Measurements from ENCODE around the gene HOXD11. TPM values are rescaled to one million over a fixed set of nuclear protein-coding genes. Genes with fewer than 3 reads are reported as not detected.

Gene HOXD11
- total RNA-seq, 2 donors from 2014 or later = 0.25 to 1.6 TPM

DNA sequence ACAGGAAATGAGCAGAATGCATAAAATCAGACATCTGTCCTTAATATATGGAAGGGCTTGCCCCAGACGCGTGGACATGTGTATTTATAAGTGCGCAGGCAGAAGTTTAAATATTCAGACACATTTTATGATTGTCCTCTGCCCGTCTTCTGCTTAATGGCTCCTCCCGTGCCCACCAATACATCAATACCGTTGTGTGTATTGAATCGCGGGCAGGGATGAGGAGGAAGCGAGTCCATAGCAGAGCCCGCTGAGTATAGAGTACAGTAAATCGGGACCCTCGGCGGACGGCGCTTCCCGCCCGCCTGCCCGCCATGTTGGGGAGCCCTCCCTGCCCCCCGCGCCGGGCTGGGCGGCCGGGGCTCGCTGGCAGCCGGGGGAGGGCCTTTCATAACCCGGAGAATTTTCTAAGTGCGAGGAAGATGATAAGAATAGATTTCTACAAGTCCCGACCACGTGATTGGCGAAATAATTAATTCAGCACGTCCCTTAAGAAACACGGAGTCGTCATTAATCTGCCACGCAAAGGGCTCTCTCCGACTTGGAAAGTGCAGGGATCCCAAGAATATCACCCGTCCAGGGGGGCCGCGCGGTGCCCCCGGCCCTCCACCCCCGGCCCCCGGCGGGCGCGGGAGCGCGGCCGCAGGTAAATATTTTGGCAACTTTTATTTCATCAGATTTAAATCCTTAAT lies 49.9 kb downstream of the HOXD11 start, which contains the start of gene HOXD3:
TSS of gene HOXD3 (plus strand) at position 501 of the 692 bp plus-strand sequence. CDS start 11,808 bp downstream, outside the sequence.
- H3K9me3 ChIP-seq = no peaks in the 10 kb centered on the region
- H3K9ac ChIP-seq (ENCODE audit: low read depth in 2 of 2, low read length in 2 of 2) = peak within 1 kb of the TSS; percentile 48 to 50
- H3K27me3 ChIP-seq = peaks cover 22% of the 10 kb centered on the region
- TF ChIP-seq, protein P1, sequence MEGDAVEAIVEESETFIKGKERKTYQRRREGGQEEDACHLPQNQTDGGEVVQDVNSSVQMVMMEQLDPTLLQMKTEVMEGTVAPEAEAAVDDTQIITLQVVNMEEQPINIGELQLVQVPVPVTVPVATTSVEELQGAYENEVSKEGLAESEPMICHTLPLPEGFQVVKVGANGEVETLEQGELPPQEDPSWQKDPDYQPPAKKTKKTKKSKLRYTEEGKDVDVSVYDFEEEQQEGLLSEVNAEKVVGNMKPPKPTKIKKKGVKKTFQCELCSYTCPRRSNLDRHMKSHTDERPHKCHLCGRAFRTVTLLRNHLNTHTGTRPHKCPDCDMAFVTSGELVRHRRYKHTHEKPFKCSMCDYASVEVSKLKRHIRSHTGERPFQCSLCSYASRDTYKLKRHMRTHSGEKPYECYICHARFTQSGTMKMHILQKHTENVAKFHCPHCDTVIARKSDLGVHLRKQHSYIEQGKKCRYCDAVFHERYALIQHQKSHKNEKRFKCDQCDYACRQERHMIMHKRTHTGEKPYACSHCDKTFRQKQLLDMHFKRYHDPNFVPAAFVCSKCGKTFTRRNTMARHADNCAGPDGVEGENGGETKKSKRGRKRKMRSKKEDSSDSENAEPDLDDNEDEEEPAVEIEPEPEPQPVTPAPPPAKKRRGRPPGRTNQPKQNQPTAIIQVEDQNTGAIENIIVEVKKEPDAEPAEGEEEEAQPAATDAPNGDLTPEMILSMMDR (IDR thresholded peaks at IDR 0.05) = no peak
- intact Hi-C loops (cut with DNase I) = no loop called here
- peak within 1 kb of the TSS; percentile 23 for H3K4me3 ChIP-seq
- H3K27ac ChIP-seq = no peak within 1 kb of the TSS
- no peaks in the 10 kb centered on the region for H3K36me3 ChIP-seq
- H3K4me1 ChIP-seq = peaks cover 8% of the 10 kb centered on the region
- DNase-seq = no peak

DNA sequence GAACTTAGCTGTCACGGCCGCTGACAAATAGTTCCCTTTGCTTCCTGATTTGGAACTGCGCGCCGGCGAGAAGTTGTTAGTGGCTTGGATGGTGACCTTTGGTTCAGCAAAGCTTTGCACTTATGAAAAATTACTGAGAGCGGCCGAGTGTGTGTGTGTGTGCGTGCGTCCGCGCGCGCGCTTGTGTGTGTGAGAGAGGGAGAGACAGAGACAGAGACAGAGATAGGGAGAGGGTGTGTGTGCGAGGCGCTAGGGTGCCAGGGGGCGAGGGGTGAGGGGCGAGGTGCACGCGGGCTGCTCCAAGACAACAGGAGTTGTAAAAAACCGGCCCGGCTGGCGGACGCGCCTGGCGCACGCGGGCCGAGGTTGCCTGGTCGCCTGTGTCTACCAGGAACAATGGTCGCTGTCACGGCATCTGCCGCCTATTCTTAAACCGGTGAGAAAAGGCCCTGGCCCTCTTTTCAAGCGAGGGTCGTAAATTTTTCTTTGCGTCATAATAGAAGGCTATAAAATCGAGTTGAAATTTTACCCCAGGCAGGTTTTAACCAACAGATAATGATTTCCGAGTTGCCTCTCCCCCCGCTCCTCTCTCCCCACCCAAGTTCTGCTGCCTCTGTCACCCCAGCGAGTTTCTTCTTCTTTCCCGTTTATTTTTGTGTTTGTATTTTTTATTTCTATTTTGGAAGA lies 50.6 kb downstream of the HOXD11 start:
- no peaks in the 10 kb centered on the region for H3K9me3 ChIP-seq
- H3K4me1 ChIP-seq = peaks cover 8% of the 10 kb centered on the region
- peak; percentile 76 for DNase-seq
- no peaks in the 10 kb centered on the region for H3K36me3 ChIP-seq
- peak overlapping the region; percentile 3 to 48 for H3K9ac ChIP-seq (ENCODE audit: low read depth in 2 of 2, low read length in 2 of 2)
- H3K27ac ChIP-seq = no peak overlapping the region
- intact Hi-C loops (cut with DNase I) = no loop called here
- TF ChIP-seq, protein P1 (IDR thresholded peaks at IDR 0.05) = no peak
- peak overlapping the region; percentile 23 for H3K4me3 ChIP-seq
- peaks cover 29% of the 10 kb centered on the region for H3K27me3 ChIP-seq

DNA sequence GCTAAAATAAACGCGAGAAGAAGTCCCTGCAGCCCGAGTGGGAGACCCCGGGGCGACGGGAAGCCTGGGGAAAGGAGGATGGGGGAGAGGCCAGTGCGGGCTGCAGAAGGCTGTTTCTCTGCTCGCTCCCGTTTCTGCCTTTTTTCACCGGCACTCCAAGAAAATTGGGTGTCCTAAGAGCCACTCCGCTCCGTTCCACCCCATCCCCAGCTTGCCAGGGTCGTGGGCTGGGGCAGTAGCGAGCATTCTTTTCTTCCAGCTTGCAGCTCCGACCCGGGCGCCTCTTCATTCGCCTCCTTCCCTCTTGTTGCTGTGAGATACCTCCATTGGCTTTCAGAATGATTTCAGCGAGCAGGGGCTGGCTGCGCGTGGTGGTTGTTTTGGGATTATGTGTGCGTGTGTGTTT lies 51.1 kb downstream of the HOXD11 start:
- DNase-seq = no peak
- Histone ChIP-seq H3K27me3 (peaks cover 34% of the 10 kb centered on the region), H3K9me3 (no peaks in the 10 kb centered on the region), H3K36me3 (no peaks in the 10 kb centered on the region), H3K4me3 (peak overlapping the region; percentile 23), H3K9ac (ENCODE audit: low read depth in 2 of 2, low read length in 2 of 2) (peak overlapping the region in 1 of 2 donors; percentile 48), H3K4me1 (peaks cover 8% of the 10 kb centered on the region), H3K27ac (no peak overlapping the region)
- TF ChIP-seq, protein P1 (IDR thresholded peaks at IDR 0.05) = no peak
- intact Hi-C loops (cut with DNase I) = no loop called here

DNA sequence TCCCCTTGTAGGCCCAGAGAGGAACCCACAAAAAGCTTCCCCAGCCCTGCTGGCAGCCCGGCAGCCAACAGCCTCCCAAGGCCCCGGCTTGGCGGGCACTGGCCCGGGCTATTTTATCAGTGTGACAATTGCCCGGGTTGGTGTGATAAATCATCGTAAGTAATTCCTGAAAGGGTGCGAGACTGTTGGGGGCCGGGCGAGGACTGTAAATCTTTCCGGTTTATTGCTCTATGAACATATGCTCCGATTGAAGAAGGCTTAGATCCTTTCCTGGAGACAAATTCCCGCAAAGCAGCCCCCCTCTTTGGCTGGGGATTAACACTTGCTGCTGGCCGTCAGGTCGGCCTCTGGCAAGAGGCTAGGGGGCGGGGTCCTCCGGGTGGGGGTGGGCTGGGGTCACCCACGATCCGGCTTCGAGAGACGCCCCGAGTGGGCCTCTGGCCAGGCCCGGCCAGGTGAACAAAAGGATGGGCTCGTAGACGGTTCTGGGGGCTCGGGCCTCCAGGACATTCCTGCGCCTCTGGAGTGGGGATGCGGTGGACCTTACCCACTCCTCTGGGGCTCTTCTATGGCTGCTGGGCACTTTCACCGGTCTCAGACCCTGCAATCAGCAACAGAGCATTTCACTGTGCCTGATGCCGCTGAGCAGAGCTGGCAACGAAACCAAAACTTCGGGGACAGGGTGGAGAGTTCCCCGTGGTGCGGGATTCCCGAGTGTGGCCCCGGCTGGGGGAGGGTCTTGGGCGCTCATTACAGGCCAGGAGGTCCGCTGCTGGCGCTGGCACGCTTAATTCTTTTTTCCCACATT lies 52.0 kb downstream of the HOXD11 start:
- DNase-seq = peak; percentile 58
- no peak overlapping the region for H3K4me3 ChIP-seq
- no peak overlapping the region for H3K27ac ChIP-seq
- TF ChIP-seq, protein P1 (IDR thresholded peaks at IDR 0.05) = no peak
- intact Hi-C loops (cut with DNase I) = no loop called here
- peaks cover 8% of the 10 kb centered on the region for H3K4me1 ChIP-seq
- no peaks in the 10 kb centered on the region for H3K9me3 ChIP-seq
- H3K36me3 ChIP-seq = no peaks in the 10 kb centered on the region
- H3K9ac ChIP-seq (ENCODE audit: low read depth in 2 of 2, low read length in 2 of 2) = no peak overlapping the region
- H3K27me3 ChIP-seq = peaks cover 35% of the 10 kb centered on the region

Small RNA genes within 50 kb of the gene (microRNA-seq; reads per million reads assigned to microRNA genes)
- 14,039 reads per million, percentile 94 among the genes with 10 or more reads in this experiment for gene MIR10B

Other genes with a start within 250 kb of the HOXD11 start
- 10 to 100 TPM; 38.5 to 48.4 TPM for gene LNPK, start 105.0 kb upstream of the HOXD11 start, total RNA-seq
- gene EVX2, start 23.3 kb upstream of the HOXD11 start, total RNA-seq = not detected
- gene HOXD13, start 14.6 kb upstream of the HOXD11 start, total RNA-seq = under 1 TPM; 0.32 to 0.77 TPM
- not detected for gene HOXD12, start 7.5 kb upstream of the HOXD11 start, total RNA-seq
- gene HOXD10, start 9.5 kb downstream of the HOXD11 start, total RNA-seq = 1 to 10 TPM in 1 of 2 donors, under 1 TPM in 1; 0.32 to 1.9 TPM
- 1 to 10 TPM in 1 of 2 donors, under 1 TPM in 1; 0.86 to 1.7 TPM for gene HOXD9, start 15.4 kb downstream of the HOXD11 start, total RNA-seq
- gene HOXD8, start 22.4 kb downstream of the HOXD11 start, total RNA-seq = 1 to 10 TPM; 3.1 to 4.6 TPM
- 1 to 10 TPM; 1.6 to 3.6 TPM for gene HOXD4, start 44.3 kb downstream of the HOXD11 start, total RNA-seq
- gene HOXD3, start 50.0 kb downstream of the HOXD11 start, total RNA-seq = 1 to 10 TPM; 3.2 to 4.6 TPM
- 1 to 10 TPM; 4.0 to 8.3 TPM for gene HOXD1, start 81.4 kb downstream of the HOXD11 start, total RNA-seq
- gene MTX2, start 162.2 kb downstream of the HOXD11 start, total RNA-seq = 10 to 100 TPM; 33.4 to 34.9 TPM

All from colonic mucosa (tissue), 4 donors.